Endothelial cell of umbilical vein (primary cell): ENCODE data around the gene SLCO3A1. TPM values are rescaled to one million over a fixed set of nuclear protein-coding genes. Genes with fewer than 3 reads are reported as not detected.

Experiments
- BruUV-seq: library from RNA; stranded (reverse); fragments of 400-500 nt; replicated peaks from 2 replicates; lab custom pipeline; 2021; lab: Mats Ljungman, UMichigan
- CTCF ChIA-PET: fragments of 300-600, 350-600 bp; sonication (Branson Sonifier 250); formaldehyde crosslinking; loops from one replicate; lab custom pipeline; 2021; ENCODE audit warnings: antibody characterized with exemption, inconsistent platforms; lab: Charles Lee
- POLR2A ChIA-PET: fragments of 300-600, 350-600 bp; sonication (Branson Sonifier 250); formaldehyde crosslinking; loops from one replicate; lab custom pipeline; 2021; ENCODE audit warnings: antibody characterized with exemption, inconsistent platforms; lab: Charles Lee
- DNase-seq: peaks from one replicate; pipeline ENCODE4 v3.0.0-alpha.2; 2011; ENCODE audit warnings: low read depth, low spot score
- FAIRE-seq: peaks from 2 replicates; lab custom pipeline; 2011; peaks lifted over from hg19 to GRCh38; lab: Jason Lieb, UNC
- H2AFZ ChIP-seq: 2 replicates; pipeline ENCODE4 v1.6.0; 2012; ENCODE audit warnings: low read depth, low read length, control low read depth, inconsistent platforms
- H3K27ac ChIP-seq: 2 replicates; pipeline ENCODE4 v1.5.1; 2011; ENCODE audit warnings: low read depth, mild to moderate bottlenecking, control low read depth, low read length, moderate library complexity; ENCODE audit not compliant: insufficient read depth
- H3K27me3 ChIP-seq, 2 experiments: 2 replicates each; pipeline versions ENCODE4 v1.6.0 to v1.6.1; 2011; ENCODE audit warnings: low read length in 2 of 2, mixed read lengths in 1 of 2; ENCODE audit not compliant: control insufficient read depth in 2 of 2, insufficient read depth in 2 of 2
- H3K36me3 ChIP-seq, 2 experiments: 2 replicates in 1 of 2; 3 replicates in 1 of 2; pipeline ENCODE4 v1.5.1; 2011; ENCODE audit warnings: low read length in 2 of 2, mild to moderate bottlenecking in 1 of 2, moderate library complexity in 1 of 2; ENCODE audit not compliant: control insufficient read depth in 2 of 2, insufficient read depth in 2 of 2; ENCODE audit errors: extremely low read depth in 1 of 2
- H3K4me1 ChIP-seq: 3 replicates; pipeline ENCODE4 v1.5.1; 2011; ENCODE audit warnings: mild to moderate bottlenecking, low read length; ENCODE audit not compliant: control insufficient read depth, insufficient read depth; ENCODE audit errors: extremely low read depth
- H3K4me2 ChIP-seq: 2 replicates; pipeline ENCODE4 v1.6.1; 2011; ENCODE audit warnings: low read length, control low read depth, mixed read lengths; ENCODE audit not compliant: insufficient read depth
- H3K4me3 ChIP-seq, 3 experiments: fragments of 200-600 bp in 1 of 3; sonication (generic), shearing (Covaris generic) in 1 of 3; replicated peaks in 1 of 3; 2 replicates each; pipeline ENCODE4 v1.5.1; 2011 to 2016; ENCODE audit warnings: control low read depth in 3 of 3, low read length in 3 of 3, mild to moderate bottlenecking in 2 of 3, inconsistent platforms in 1 of 3, low read depth in 1 of 3, moderate library complexity in 1 of 3; ENCODE audit not compliant: insufficient read depth in 1 of 3
- H3K79me2 ChIP-seq: 2 replicates; pipeline ENCODE4 v1.6.0; 2012; ENCODE audit warnings: low read length, inconsistent platforms; ENCODE audit not compliant: control insufficient read depth, insufficient read depth
- H3K9ac ChIP-seq: replicated peaks from 2 replicates; pipeline ENCODE3; 2011; ENCODE audit warnings: low read length, control low read depth; ENCODE audit not compliant: insufficient read depth; ENCODE audit errors: extremely low read depth
- H3K9me1 ChIP-seq: replicated peaks from 3 replicates; pipeline ENCODE4 v1.6.0; 2011; ENCODE audit warnings: mild to moderate bottlenecking, low read length; ENCODE audit not compliant: control insufficient read depth, insufficient read depth; ENCODE audit errors: extremely low read depth
- H3K9me3 ChIP-seq: replicated peaks from 2 replicates; pipeline ENCODE4 v1.5.1; 2012; ENCODE audit warnings: low read length, inconsistent platforms; ENCODE audit not compliant: control insufficient read depth, insufficient read depth
- H4K20me1 ChIP-seq: replicated peaks from 2 replicates; pipeline ENCODE3; 2011; ENCODE audit warnings: mild to moderate bottlenecking, low read length; ENCODE audit not compliant: control insufficient read depth, insufficient read depth; ENCODE audit errors: extremely low read depth
- EZH2 ChIP-seq: IDR thresholded peaks from 2 replicates; pipeline ENCODE4 v1.6.1; 2012; ENCODE audit warnings: borderline replicate concordance, low read depth, mild to moderate bottlenecking, moderate library complexity, low read length, inconsistent platforms; ENCODE audit not compliant: severe bottlenecking
- FOS ChIP-seq: IDR thresholded peaks from 2 replicates; pipeline ENCODE4 v1.6.1; 2011; ENCODE audit warnings: mild to moderate bottlenecking, low read length, moderate library complexity, borderline replicate concordance; ENCODE audit not compliant: insufficient read depth
- GATA2 ChIP-seq: IDR thresholded peaks from 2 replicates; pipeline ENCODE4 v1.7.0; 2011; ENCODE audit warnings: low read depth, mild to moderate bottlenecking, moderate library complexity, mixed read lengths, low read length; ENCODE audit not compliant: insufficient read length, insufficient read depth
- JUN ChIP-seq: IDR thresholded peaks from 2 replicates; pipeline ENCODE4 v1.6.1; 2011; ENCODE audit warnings: borderline replicate concordance, low read depth; ENCODE audit not compliant: insufficient read length, insufficient read depth
- MYC ChIP-seq: IDR thresholded peaks from one replicate; pipeline ENCODE4 v1.6.1; 2011; ENCODE audit warnings: mild to moderate bottlenecking, low read depth, low read length
- POLR2A ChIP-seq: IDR thresholded peaks from 2 replicates; pipeline ENCODE4 v1.6.1; 2012; ENCODE audit warnings: low read depth, mild to moderate bottlenecking, control low read depth, low read length
- POLR2AphosphoS5 ChIP-seq: IDR thresholded peaks from 2 replicates; pipeline ENCODE4 v1.6.1; 2012; ENCODE audit warnings: low read depth, mild to moderate bottlenecking, control low read depth, low read length, moderate library complexity; ENCODE audit not compliant: insufficient read depth
- dilution Hi-C: fragments of 300-500 bp; cut with MboI; formaldehyde crosslinking; loops from one replicate; pipeline ENCODE4 v1.15.0; 2019; ENCODE audit warnings: low sequenced_read_pairs; ENCODE audit not compliant: extremely low pct_ligation_motif_present
- intact Hi-C: fragments of 100-400 bp; cut with micrococcal nuclease; formaldehyde crosslinking; loops from one replicate; pipeline ENCODE4 v1.10.0; 2022
- polyA plus RNA-seq, 4 experiments: library from polyadenylated mRNA; depleted of rRNA in 3 of 4; stranded (reverse) in 3 of 4; unstranded in 1 of 4; fragments of >200 nt; gene quantifications; 2 replicates each; pipeline versions ENCODE4 v1.2.1 to v1.2.3, GENCODE V29; 2011 to 2012; ENCODE audit warnings: missing spikeins in 1 of 4
- total RNA-seq: library from RNA; stranded (reverse); gene quantifications from 2 replicates; pipeline ENCODE4 v1.2.3, GENCODE V29; 2021
- TF ChIP-seq, protein P1 (sequence below), 2 donors: IDR thresholded peaks; 1 replicate in 1 of 2; 2 replicates in 1 of 2; pipeline ENCODE4 v1.5.1; 2011; ENCODE audit warnings: low read length in 2 of 2, mild to moderate bottlenecking in 2 of 2, moderate library complexity in 2 of 2, control low read depth in 1 of 2, inconsistent platforms in 1 of 2, low read depth in 1 of 2; ENCODE audit not compliant: insufficient read depth in 1 of 2; ENCODE audit errors: extremely low read depth in 1 of 2
- TF ChIP-seq, protein P2 (sequence below): IDR thresholded peaks from 2 replicates; pipeline ENCODE4 v1.6.1; 2011; ENCODE audit not compliant: insufficient read depth, insufficient read length

SLCO3A1 gene
- total and polyA plus RNA-seq, 2 donors (not counting 3 experiments of a cell fraction or from before 2014, with no cell fraction given), result 0.88 to 0.92 TPM

DNA sequence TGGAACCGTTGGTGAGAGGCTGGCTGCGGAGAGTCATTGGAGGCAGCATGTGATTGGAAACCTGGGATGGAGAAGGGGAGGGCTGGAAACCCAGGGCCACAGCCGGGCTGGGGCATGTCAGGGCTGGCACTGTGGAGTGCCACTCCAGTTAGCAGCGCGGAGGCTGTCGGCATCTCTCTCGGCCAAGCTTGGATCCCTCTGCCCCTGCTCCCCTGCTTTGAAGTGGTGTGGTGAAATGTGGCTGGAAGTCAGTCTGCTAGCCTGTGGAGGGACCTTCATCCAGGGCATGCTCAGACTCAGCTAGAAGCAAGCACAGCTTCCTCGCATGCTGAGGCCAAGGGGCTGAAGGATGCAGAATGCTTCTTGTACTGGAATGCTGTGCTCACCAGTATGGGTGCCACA lies 13.5 kb downstream of the SLCO3A1 start:
- Histone ChIP-seq H3K4me1 (no peaks in the 10 kb centered on the region), H3K36me3 (no peaks in the 10 kb centered on the region), H3K4me3 (no peak overlapping the region), H3K9me1 (no peaks in the 10 kb centered on the region), H3K27ac (no peak overlapping the region), H3K4me2 (no peak overlapping the region), H2AFZ (no peak overlapping the region), H4K20me1 (no peaks in the 10 kb centered on the region), H3K79me2 (no peaks in the 10 kb centered on the region), H3K9ac (no peak overlapping the region), H3K27me3 (no peaks in the 10 kb centered on the region), H3K9me3 (no peaks in the 10 kb centered on the region)
- CTCF ChIA-PET, result no interaction called here
- no TSS peak for BruUV-seq
- no peak for FAIRE-seq
- intact Hi-C loops, result no loop called here
- POLR2A ChIA-PET, result no interaction called here
- dilution Hi-C loops, result no loop called here
- DNase-seq, result no peak
- TF ChIP-seq POLR2A, result no peak
- TF ChIP-seq POLR2AphosphoS5, result no peak
- no peak for TF ChIP-seq MYC
- TF ChIP-seq FOS, result no peak
- no peak for TF ChIP-seq GATA2
- TF ChIP-seq EZH2, result no peak
- TF ChIP-seq, protein P1, sequence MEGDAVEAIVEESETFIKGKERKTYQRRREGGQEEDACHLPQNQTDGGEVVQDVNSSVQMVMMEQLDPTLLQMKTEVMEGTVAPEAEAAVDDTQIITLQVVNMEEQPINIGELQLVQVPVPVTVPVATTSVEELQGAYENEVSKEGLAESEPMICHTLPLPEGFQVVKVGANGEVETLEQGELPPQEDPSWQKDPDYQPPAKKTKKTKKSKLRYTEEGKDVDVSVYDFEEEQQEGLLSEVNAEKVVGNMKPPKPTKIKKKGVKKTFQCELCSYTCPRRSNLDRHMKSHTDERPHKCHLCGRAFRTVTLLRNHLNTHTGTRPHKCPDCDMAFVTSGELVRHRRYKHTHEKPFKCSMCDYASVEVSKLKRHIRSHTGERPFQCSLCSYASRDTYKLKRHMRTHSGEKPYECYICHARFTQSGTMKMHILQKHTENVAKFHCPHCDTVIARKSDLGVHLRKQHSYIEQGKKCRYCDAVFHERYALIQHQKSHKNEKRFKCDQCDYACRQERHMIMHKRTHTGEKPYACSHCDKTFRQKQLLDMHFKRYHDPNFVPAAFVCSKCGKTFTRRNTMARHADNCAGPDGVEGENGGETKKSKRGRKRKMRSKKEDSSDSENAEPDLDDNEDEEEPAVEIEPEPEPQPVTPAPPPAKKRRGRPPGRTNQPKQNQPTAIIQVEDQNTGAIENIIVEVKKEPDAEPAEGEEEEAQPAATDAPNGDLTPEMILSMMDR (IDR thresholded peaks at IDR 0.05; ENCODE audit: extremely low read depth in 1 of 2, insufficient read depth in 1 of 2, low read depth in 1 of 2, low read length in 2 of 2), result no peak
- TF ChIP-seq, protein P2, sequence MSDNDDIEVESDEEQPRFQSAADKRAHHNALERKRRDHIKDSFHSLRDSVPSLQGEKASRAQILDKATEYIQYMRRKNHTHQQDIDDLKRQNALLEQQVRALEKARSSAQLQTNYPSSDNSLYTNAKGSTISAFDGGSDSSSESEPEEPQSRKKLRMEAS, result no peak
- no peak for TF ChIP-seq JUN
